H9 (cell line): ENCODE results near the gene SS18. TPM values are rescaled to one million over a fixed set of nuclear protein-coding genes. Genes with fewer than 3 reads are reported as not detected.

Experiments
- DNase-seq: peaks from one replicate; pipeline ENCODE4 v3.0.0-alpha.2; 2017
- H2AFZ ChIP-seq: one replicate; pipeline ENCODE4 v1.6.1; 2013; ENCODE audit warnings: mild to moderate bottlenecking, low read length, control low read depth, moderate library complexity
- H2AK5ac ChIP-seq: 2 replicates; pipeline ENCODE4 v1.6.1; 2013; ENCODE audit warnings: low read length, control low read depth, mixed read lengths; ENCODE audit not compliant: insufficient read length
- H2BK120ac ChIP-seq: one replicate; pipeline ENCODE4 v1.6.1; 2013; ENCODE audit warnings: low read depth, mild to moderate bottlenecking, low read length, control low read depth, inconsistent platforms; ENCODE audit not compliant: poor library complexity, severe bottlenecking
- H2BK12ac ChIP-seq: 2 replicates; pipeline ENCODE4 v1.6.1; 2013; ENCODE audit warnings: low read length, control low read depth, mixed read lengths, low read depth; ENCODE audit not compliant: insufficient read length
- H2BK15ac ChIP-seq: 2 replicates; pipeline ENCODE4 v1.6.1; 2013; ENCODE audit warnings: low read depth, low read length, control low read depth
- H2BK20ac ChIP-seq: one replicate; pipeline ENCODE4 v1.6.1; 2013; ENCODE audit warnings: low read depth, mild to moderate bottlenecking, low read length, control low read depth, inconsistent platforms; ENCODE audit not compliant: poor library complexity, severe bottlenecking
- H2BK5ac ChIP-seq: 2 replicates; pipeline ENCODE4 v1.6.1; 2013; ENCODE audit warnings: low read length, control low read depth, mixed read lengths; ENCODE audit not compliant: insufficient read length
- H3K14ac ChIP-seq: 2 replicates; pipeline ENCODE4 v1.6.1; 2013; ENCODE audit warnings: low read length, control low read depth; ENCODE audit not compliant: insufficient read depth
- H3K18ac ChIP-seq: 2 replicates; pipeline ENCODE4 v1.6.1; 2013; ENCODE audit warnings: low read depth, mild to moderate bottlenecking, mixed read lengths, low read length, control low read depth; ENCODE audit not compliant: insufficient read length
- H3K23ac ChIP-seq: 2 replicates; pipeline ENCODE4 v1.6.1; 2013; ENCODE audit warnings: low read length, control low read depth, mixed read lengths, low read depth; ENCODE audit not compliant: insufficient read length
- H3K23me2 ChIP-seq: 2 replicates; pipeline ENCODE4 v1.6.1; 2013; ENCODE audit warnings: low read depth, mild to moderate bottlenecking, mixed read lengths, low read length, control low read depth; ENCODE audit not compliant: insufficient read length, poor library complexity, severe bottlenecking
- H3K27ac ChIP-seq: 2 replicates; pipeline ENCODE4 v1.5.1; 2013; ENCODE audit warnings: low read length, control low read depth, mixed read lengths, low read depth; ENCODE audit not compliant: insufficient read length
- H3K27me3 ChIP-seq: 2 replicates; pipeline ENCODE4 v1.6.1; 2013; ENCODE audit warnings: low read length, control low read depth, inconsistent platforms; ENCODE audit not compliant: insufficient read depth
- H3K4ac ChIP-seq: 2 replicates; pipeline ENCODE4 v1.6.1; 2013; ENCODE audit warnings: low read depth, mild to moderate bottlenecking, control low read depth, inconsistent platforms, low read length, moderate library complexity
- H3K4me1 ChIP-seq: 2 replicates; pipeline ENCODE4 v1.6.1; 2013; ENCODE audit warnings: low read length, control low read depth, inconsistent platforms; ENCODE audit not compliant: insufficient read depth
- H3K4me2 ChIP-seq: 2 replicates; pipeline ENCODE4 v1.6.1; 2013; ENCODE audit warnings: low read length, control low read depth, mixed read lengths; ENCODE audit not compliant: insufficient read length, insufficient read depth
- H3K56ac ChIP-seq: 2 replicates; pipeline ENCODE4 v1.6.1; 2013; ENCODE audit warnings: low read depth, mild to moderate bottlenecking, mixed read lengths, low read length, control low read depth; ENCODE audit not compliant: insufficient read length
- H3K79me1 ChIP-seq: 2 replicates; pipeline ENCODE4 v1.6.1; 2013; ENCODE audit warnings: low read depth, mild to moderate bottlenecking, moderate library complexity, low read length, control low read depth, inconsistent platforms; ENCODE audit not compliant: insufficient read depth, poor library complexity, severe bottlenecking
- H3K79me2 ChIP-seq: 2 replicates; pipeline ENCODE4 v1.6.1; 2013; ENCODE audit warnings: low read length, control low read depth, inconsistent platforms; ENCODE audit not compliant: insufficient read depth
- H3K9ac ChIP-seq: 2 replicates; pipeline ENCODE4 v1.6.1; 2013; ENCODE audit warnings: low read length, control low read depth, mixed read lengths; ENCODE audit not compliant: insufficient read length; ENCODE audit errors: extremely low read depth
- H3K9me3 ChIP-seq: one replicate; pipeline ENCODE4 v1.6.1; 2013; ENCODE audit warnings: low read depth, low read length, inconsistent platforms; ENCODE audit not compliant: control insufficient read depth
- H3T11ph ChIP-seq: one replicate; pipeline ENCODE4 v1.6.1; 2013; ENCODE audit warnings: mild to moderate bottlenecking, low read length, control low read depth, inconsistent platforms
- H4K20me1 ChIP-seq: one replicate; pipeline ENCODE4 v1.6.1; 2013; ENCODE audit not compliant: control insufficient read depth, insufficient read length, insufficient read depth
- H4K5ac ChIP-seq: 2 replicates; pipeline ENCODE4 v1.6.1; 2013; ENCODE audit warnings: low read depth, mild to moderate bottlenecking, mixed read lengths, low read length, control low read depth; ENCODE audit not compliant: insufficient read length
- H4K8ac ChIP-seq: replicated peaks from 2 replicates; pipeline ENCODE4 v1.6.1; 2013; ENCODE audit warnings: low read length, control low read depth, mixed read lengths, low read depth; ENCODE audit not compliant: insufficient read length
- H4K91ac ChIP-seq: 2 replicates; pipeline ENCODE4 v1.6.1; 2013; ENCODE audit warnings: low read depth, mild to moderate bottlenecking, moderate library complexity, mixed read lengths, low read length, control low read depth; ENCODE audit not compliant: insufficient read length
- H3K27ac Mint-ChIP-seq, 3 experiments: 2 replicates in 2 of 3; 3 replicates in 1 of 3; pipeline ENCODE4 v1.8.0; 2020 to 2021; ENCODE audit warnings: mixed read lengths in 3 of 3, mild to moderate bottlenecking in 1 of 3, moderate library complexity in 1 of 3
- H3K27me3 Mint-ChIP-seq: 2 replicates; pipeline ENCODE4 v1.8.0; 2021; ENCODE audit warnings: low read depth, mild to moderate bottlenecking, moderate library complexity, mixed read lengths
- H3K36me3 Mint-ChIP-seq, 3 experiments: 2 replicates in 2 of 3; 3 replicates in 1 of 3; pipeline ENCODE4 v1.8.0; 2020 to 2021; ENCODE audit warnings: low read depth in 3 of 3, mixed read lengths in 3 of 3; ENCODE audit not compliant: insufficient read depth in 1 of 3
- H3K4me1 Mint-ChIP-seq, 2 experiments: 2 replicates each; pipeline ENCODE4 v1.8.0; 2020; ENCODE audit warnings: mixed read lengths in 2 of 2
- H3K4me3 Mint-ChIP-seq, 2 experiments: 2 replicates in 1 of 2; 3 replicates in 1 of 2; pipeline ENCODE4 v1.8.0; 2020 to 2021; ENCODE audit warnings: mild to moderate bottlenecking in 2 of 2, mixed read lengths in 2 of 2, moderate library complexity in 1 of 2
- H3K9me3 Mint-ChIP-seq, 2 experiments: 2 replicates in 1 of 2; 3 replicates in 1 of 2; pipeline ENCODE4 v1.8.0; 2020; ENCODE audit warnings: mild to moderate bottlenecking in 2 of 2, mixed read lengths in 2 of 2, moderate library complexity in 1 of 2
- CTCF ChIP-seq: fragments of 200-600 bp; sonication (generic); conservative IDR thresholded peaks from 3 replicates; pipeline ENCODE4 v1.8.0; 2021; ENCODE audit warnings: antibody characterized with exemption, mild to moderate bottlenecking
- WGBS: extraction: QIAGEN DNeasy Blood & Tissue Kit; methylation state at CpG from one replicate; pipeline ENCODE4 v1.1.7; 2013; ENCODE audit warnings: missing lambda C conversion rate, low lambda C conversion rate, mixed read lengths; ENCODE audit not compliant: insufficient read length; ENCODE audit errors: extremely low coverage; 5-methylcytosine and 5-hydroxymethylcytosine counted together
- total RNA-seq: library from RNA; stranded (reverse); gene quantifications from 2 replicates; pipeline ENCODE4 v1.2.1, GENCODE V29; 2021

SS18 gene
- total RNA-seq, 1 experiment from 2014 or later: 87.9 TPM

GRCh38 chr18:26003356-26003755 is 87.1 kb downstream of the SS18 start:
- H3K27me3 Mint-ChIP-seq: no peaks in the 10 kb centered on the region
- no peak overlapping the region for H4K8ac ChIP-seq
- H4K5ac ChIP-seq: no peak overlapping the region
- H3K4ac ChIP-seq: no peak overlapping the region
- TF ChIP-seq CTCF: no peak
- no peaks in the 10 kb centered on the region for H4K20me1 ChIP-seq
- H3K79me1 ChIP-seq: no peaks in the 10 kb centered on the region
- no peak overlapping the region for H3K27ac Mint-ChIP-seq
- no peak overlapping the region for H2BK20ac ChIP-seq
- no peak overlapping the region for H2AFZ ChIP-seq
- H3K4me2 ChIP-seq: no peak overlapping the region
- H3K4me3 Mint-ChIP-seq: no peak overlapping the region
- no peak overlapping the region for H3K18ac ChIP-seq
- DNase-seq: no peak
- H2BK12ac ChIP-seq: no peak overlapping the region
- no peak overlapping the region for H3K27ac ChIP-seq
- H3K36me3 Mint-ChIP-seq: no peaks in the 10 kb centered on the region; a peak in 1 of 7 replicates
- no peaks in the 10 kb centered on the region for H3K9me3 ChIP-seq
- no peak overlapping the region for H4K91ac ChIP-seq
- no peaks in the 10 kb centered on the region for H3K79me2 ChIP-seq
- no peak overlapping the region for H3T11ph ChIP-seq
- H2AK5ac ChIP-seq: no peak overlapping the region
- H3K23me2 ChIP-seq: no peaks in the 10 kb centered on the region
- H2BK120ac ChIP-seq: no peak overlapping the region
- H3K14ac ChIP-seq: no peak overlapping the region
- H3K56ac ChIP-seq: no peak overlapping the region
- H2BK15ac ChIP-seq: no peak overlapping the region
- no peak overlapping the region for H3K9ac ChIP-seq
- WGBS: no CpG with 5 or more reads among the region's 2 CpGs
- no peaks in the 10 kb centered on the region for H3K27me3 ChIP-seq
- no peaks in the 10 kb centered on the region for H3K4me1 ChIP-seq
- H3K4me1 Mint-ChIP-seq: no peaks in the 10 kb centered on the region
- H3K23ac ChIP-seq: no peak overlapping the region
- no peak overlapping the region for H2BK5ac ChIP-seq
- H3K9me3 Mint-ChIP-seq: peaks cover 6 to 7% of the 10 kb centered on the region in 2 experiments; a peak in 3 of 5 replicates
